H1 (cell line): ENCODE measurements around the gene BCL6B. TPM values are rescaled to one million over a fixed set of nuclear protein-coding genes. Genes with fewer than 3 reads are reported as not detected.
"Not testable (repeated sequence)": the region's sequence is repeated elsewhere in the genome, so short reads cannot be mapped to it uniquely, and the experiment has no call there.

Experiments used
- CTCF ChIA-PET: fragments of 300-600 bp; sonication (Branson Sonifier 250); formaldehyde crosslinking; loops from one replicate; lab custom pipeline; 2021; ENCODE audit not compliant: partially characterized antibody; lab: Charles Lee
- POLR2A ChIA-PET: fragments of 300-600 bp; sonication (Branson Sonifier 250); formaldehyde crosslinking; loops from one replicate; lab custom pipeline; 2021; ENCODE audit warnings: inconsistent platforms; ENCODE audit not compliant: partially characterized antibody; lab: Charles Lee
- DNase-seq, 2 experiments: peaks; one replicate each; pipeline versions ENCODE4 v3.0.0 to v3.0.0-alpha.2; 2010 to 2022; ENCODE audit warnings: low spot score in 2 of 2, low read depth in 1 of 2, mixed read lengths in 1 of 2
- FAIRE-seq: peaks from 2 replicates; lab custom pipeline; 2011; peaks lifted over from hg19 to GRCh38; lab: Jason Lieb, UNC
- H2AFZ ChIP-seq: 2 replicates; pipeline ENCODE4 v1.8.1; 2012; ENCODE audit warnings: low read length, inconsistent platforms
- H2AK5ac ChIP-seq: 2 replicates; pipeline ENCODE4 v1.6.1; 2013; ENCODE audit warnings: low read depth, low read length
- H2BK120ac ChIP-seq: replicated peaks from 2 replicates; pipeline ENCODE3; 2013; ENCODE audit warnings: low read depth, low read length, inconsistent platforms
- H2BK12ac ChIP-seq: 2 replicates; pipeline ENCODE4 v1.6.1; 2013; ENCODE audit warnings: low read depth, low read length
- H2BK15ac ChIP-seq: 2 replicates; pipeline ENCODE4 v1.6.1; 2013; ENCODE audit warnings: low read length
- H2BK20ac ChIP-seq: 2 replicates; pipeline ENCODE4 v1.6.1; 2013; ENCODE audit warnings: low read length
- H2BK5ac ChIP-seq: 2 replicates; pipeline ENCODE4 v1.6.1; 2013; ENCODE audit warnings: low read depth, low read length
- H3K14ac ChIP-seq: 2 replicates; pipeline ENCODE4 v1.6.1; 2013; ENCODE audit warnings: inconsistent platforms; ENCODE audit not compliant: insufficient read length
- H3K18ac ChIP-seq: 2 replicates; pipeline ENCODE4 v1.6.1; 2013; ENCODE audit warnings: low read length; ENCODE audit errors: extremely low read depth
- H3K23ac ChIP-seq: 2 replicates; pipeline ENCODE4 v1.6.1; 2013; ENCODE audit warnings: inconsistent platforms; ENCODE audit not compliant: insufficient read length
- H3K23me2 ChIP-seq: 2 replicates; pipeline ENCODE4 v1.6.1; 2013; ENCODE audit warnings: low read depth, low read length
- H3K27ac ChIP-seq: 2 replicates; pipeline ENCODE4 v1.6.1; 2011; ENCODE audit warnings: low read depth, low read length, inconsistent platforms
- H3K27me3 ChIP-seq, 4 experiments: replicated peaks in 1 of 4; 1 replicate in 1 of 4; 2 replicates in 3 of 4; pipeline versions ENCODE4 v1.6.1 to v1.8.1; 2011 to 2013; ENCODE audit warnings: low read length in 3 of 4, mild to moderate bottlenecking in 3 of 4, inconsistent platforms in 2 of 4, mixed read lengths in 2 of 4, moderate library complexity in 1 of 4; ENCODE audit not compliant: control insufficient read depth in 3 of 4, insufficient read depth in 3 of 4; ENCODE audit errors: extremely low read depth in 1 of 4
- H3K36me3 ChIP-seq, 4 experiments: 2 replicates each; pipeline versions ENCODE4 v1.6.1 to v1.8.1; 2011 to 2013; ENCODE audit warnings: mild to moderate bottlenecking in 4 of 4, low read length in 3 of 4, moderate library complexity in 2 of 4, control low read depth in 1 of 4, inconsistent platforms in 1 of 4; ENCODE audit not compliant: insufficient read depth in 4 of 4, control insufficient read depth in 2 of 4
- H3K4ac ChIP-seq: replicated peaks from 2 replicates; pipeline ENCODE3; 2013; ENCODE audit warnings: low read length, low read depth, mixed read lengths, inconsistent platforms; ENCODE audit not compliant: insufficient read length
- H3K4me1 ChIP-seq, 4 experiments: replicated peaks in 1 of 4; 1 replicate in 1 of 4; 2 replicates in 3 of 4; pipeline versions ENCODE4 v1.6.1 to v1.8.1; 2011 to 2013; ENCODE audit warnings: low read length in 3 of 4, inconsistent platforms in 2 of 4, mixed read lengths in 1 of 4; ENCODE audit not compliant: insufficient read depth in 4 of 4, control insufficient read depth in 3 of 4
- H3K4me2 ChIP-seq, 2 experiments: 2 replicates each; pipeline versions ENCODE4 v1.6.1 to v1.8.1; 2011 to 2013; ENCODE audit warnings: low read depth in 2 of 2, low read length in 2 of 2, control low read depth in 1 of 2, inconsistent platforms in 1 of 2, mild to moderate bottlenecking in 1 of 2; ENCODE audit not compliant: insufficient read depth in 1 of 2
- H3K4me3 ChIP-seq, 4 experiments: fragments of 200-600, 300-600 bp in 1 of 4; sonication (generic), shearing (Covaris generic), sonication (Bioruptor Twin) in 1 of 4; 2 replicates each; pipeline versions ENCODE4 v1.5.1 to v1.8.1; 2011 to 2016; ENCODE audit warnings: low read length in 4 of 4, low read depth in 3 of 4, control low read depth in 2 of 4, inconsistent platforms in 2 of 4, mild to moderate bottlenecking in 2 of 4, mixed read lengths in 1 of 4, moderate library complexity in 1 of 4; ENCODE audit not compliant: insufficient read depth in 2 of 4; ENCODE audit errors: extremely low read depth in 1 of 4
- H3K56ac ChIP-seq: replicated peaks from 2 replicates; pipeline ENCODE3; 2013; ENCODE audit warnings: low read depth, mild to moderate bottlenecking, mixed read lengths, low read length, inconsistent platforms; ENCODE audit not compliant: insufficient read length
- H3K79me1 ChIP-seq: 2 replicates; pipeline ENCODE4 v1.6.1; 2013; ENCODE audit warnings: low read depth, low read length, control low read depth
- H3K79me2 ChIP-seq, 2 experiments: 2 replicates each; pipeline versions ENCODE4 v1.6.1 to v1.8.1; 2012 to 2013; ENCODE audit warnings: low read length in 2 of 2, mild to moderate bottlenecking in 2 of 2, inconsistent platforms in 1 of 2; ENCODE audit not compliant: insufficient read depth in 2 of 2, control insufficient read depth in 1 of 2
- H3K9ac ChIP-seq, 4 experiments: replicated peaks in 1 of 4; 1 replicate in 1 of 4; 2 replicates in 3 of 4; pipeline versions ENCODE4 v1.6.1 to v1.8.1; 2011 to 2013; ENCODE audit warnings: low read depth in 3 of 4, low read length in 3 of 4, control low read depth in 2 of 4, mild to moderate bottlenecking in 2 of 4, moderate library complexity in 2 of 4, inconsistent platforms in 1 of 4; ENCODE audit errors: extremely low read depth in 1 of 4
- H3K9me3 ChIP-seq, 2 experiments: 2 replicates each; pipeline versions ENCODE4 v1.6.1 to v1.8.1; 2012 to 2013; ENCODE audit warnings: mild to moderate bottlenecking in 2 of 2, moderate library complexity in 2 of 2, control low read depth in 1 of 2, inconsistent platforms in 1 of 2, low read depth in 1 of 2, low read length in 1 of 2, mixed read lengths in 1 of 2; ENCODE audit not compliant: insufficient read depth in 2 of 2
- H4K20me1 ChIP-seq, 2 experiments: replicated peaks in 1 of 2; 2 replicates each; pipeline versions ENCODE3 to v1.8.1; 2011 to 2013; ENCODE audit warnings: inconsistent platforms in 2 of 2, low read length in 2 of 2, mild to moderate bottlenecking in 1 of 2; ENCODE audit not compliant: insufficient read depth in 2 of 2, control insufficient read depth in 1 of 2
- H4K5ac ChIP-seq: 2 replicates; pipeline ENCODE4 v1.6.1; 2013; ENCODE audit warnings: low read length, low read depth, mixed read lengths, inconsistent platforms; ENCODE audit not compliant: insufficient read length
- H4K8ac ChIP-seq: 2 replicates; pipeline ENCODE4 v1.8.0; 2013; ENCODE audit warnings: mild to moderate bottlenecking, moderate library complexity, low read length, inconsistent platforms; ENCODE audit not compliant: insufficient read depth; ENCODE audit errors: extremely low read depth
- H4K91ac ChIP-seq: replicated peaks from 2 replicates; pipeline ENCODE3; 2013; ENCODE audit warnings: low read length, mixed read lengths, inconsistent platforms; ENCODE audit not compliant: insufficient read length
- WGBS, 2 experiments: shearing (Covaris generic) in 1 of 2; methylation state at CpG; one replicate each; pipeline versions ENCODE4 v1.1.6 to v1.1.7; 2013 to 2015; ENCODE audit warnings: low lambda C conversion rate in 2 of 2, mixed read lengths in 2 of 2, inconsistent platforms in 1 of 2, low coverage in 1 of 2, missing lambda C conversion rate in 1 of 2; ENCODE audit not compliant: insufficient replicate concordance in 2 of 2, insufficient coverage in 1 of 2, insufficient read length in 1 of 2; ENCODE audit errors: extremely low coverage in 1 of 2, missing lambda C conversion rate in 1 of 2; 5-methylcytosine and 5-hydroxymethylcytosine counted together
- polyA plus RNA-seq, 7 experiments: library from polyadenylated mRNA; depleted of rRNA in 3 of 7; stranded (reverse) in 5 of 7; unstranded in 2 of 7; fragments of >200 nt in 5 of 7; fragments of 200-250 nt in 2 of 7; gene quantifications; 1 replicate in 5 of 7; 2 replicates in 1 of 7; 4 replicates in 1 of 7; pipeline versions ENCODE4 v1.2.1 to v1.2.3, GENCODE V29; 2011 to 2013; ENCODE audit warnings: missing spikeins in 2 of 7, mixed read lengths in 2 of 7
- total RNA-seq: library from RNA; stranded (reverse); fragmentation: NEBNext Ultra II Directional; extraction: Animal tissue kit (Norgen Biotek cat#: 25700); gene quantifications from 2 replicates; pipeline ENCODE4 v1.2.1, GENCODE V29; 2021

Gene BCL6B
- total and polyA plus RNA-seq, 2 of the 8 experiments (the other 6 are each of a cell fraction or from before 2014, with no cell fraction given) = 6.6 to 8.7 TPM

DNA sequence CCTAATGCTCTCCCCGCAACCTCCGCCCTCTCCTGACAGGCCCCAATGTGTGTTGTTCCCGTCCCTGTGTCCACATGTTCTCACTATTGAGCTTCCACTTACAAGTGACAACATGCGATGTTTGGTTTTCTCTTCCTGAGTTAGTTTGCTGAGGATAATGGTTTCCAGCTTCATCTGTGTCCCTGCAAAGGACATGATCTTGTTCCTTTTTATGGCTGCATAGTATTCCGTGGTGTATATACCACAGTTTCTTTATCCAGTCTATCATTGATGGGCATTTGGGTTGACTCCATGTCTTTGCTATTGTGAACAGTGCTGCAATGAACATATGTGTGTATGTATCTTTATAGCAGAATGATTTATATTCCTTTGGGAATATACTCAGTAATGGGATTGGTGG, 43.4 kb upstream of the BCL6B start:
- not testable (repeated sequence) for H3K56ac ChIP-seq, H4K5ac ChIP-seq, H2BK120ac ChIP-seq, H3K14ac ChIP-seq, H3K4me2 ChIP-seq, H3K9ac ChIP-seq, H3K79me1 ChIP-seq, H3K36me3 ChIP-seq, H2AK5ac ChIP-seq, H3K4me3 ChIP-seq, H2BK20ac ChIP-seq, FAIRE-seq, H4K8ac ChIP-seq, H3K9me3 ChIP-seq, H3K4ac ChIP-seq, H2BK12ac ChIP-seq, DNase-seq, H4K20me1 ChIP-seq, H4K91ac ChIP-seq, H3K27ac ChIP-seq, H2BK15ac ChIP-seq, H3K23ac ChIP-seq, H2BK5ac ChIP-seq, H3K23me2 ChIP-seq, H3K18ac ChIP-seq, H2AFZ ChIP-seq, H3K4me1 ChIP-seq, H3K27me3 ChIP-seq, H3K79me2 ChIP-seq
- 95% methylated on average over 5 of the region's 5 CpGs; no CpG with 5 or more reads in 1 of the 2 experiments for WGBS, 2 experiments
- CTCF ChIA-PET = interaction anchor here (1.1 to 3.1 kb wide), 2 partner anchors 69 to 136 kb away, joined by 3 to 9 read pairs; no protein-coding TSS in a partner anchor
- POLR2A ChIA-PET = interaction anchor here (0.6 kb wide), 1 partner anchor 10 kb away, joined by 3 read pairs; no protein-coding TSS in a partner anchor
